Adrenal gland (tissue), 5 donors: ENCODE measurements around the gene PTPRD.

ENCODE experiments used
- POLR2A ChIP-seq, 2 donors: fragments of 450-650 bp; IDR thresholded peaks; one replicate each; pipeline ENCODE4 v1.6.1; 2017; ENCODE audit warnings: antibody characterized with exemption in 2 of 2, mild to moderate bottlenecking in 2 of 2, moderate library complexity in 1 of 2
- TF ChIP-seq, protein P1 (sequence below), 6 experiments: fragments of 450-650 bp in 4 of 6; fragments of 200-600 bp in 2 of 6; sonication (generic) in 1 of 6; IDR thresholded peaks; 1 replicate in 5 of 6; 2 replicates in 1 of 6; pipeline versions ENCODE4 v1.5.1 to v1.8.0; 2016 to 2021; ENCODE audit warnings: antibody characterized with exemption in 6 of 6, mild to moderate bottlenecking in 2 of 6, moderate library complexity in 1 of 6
- donor health status: DM: no; HTN: no; CAD: no.

DNA sequence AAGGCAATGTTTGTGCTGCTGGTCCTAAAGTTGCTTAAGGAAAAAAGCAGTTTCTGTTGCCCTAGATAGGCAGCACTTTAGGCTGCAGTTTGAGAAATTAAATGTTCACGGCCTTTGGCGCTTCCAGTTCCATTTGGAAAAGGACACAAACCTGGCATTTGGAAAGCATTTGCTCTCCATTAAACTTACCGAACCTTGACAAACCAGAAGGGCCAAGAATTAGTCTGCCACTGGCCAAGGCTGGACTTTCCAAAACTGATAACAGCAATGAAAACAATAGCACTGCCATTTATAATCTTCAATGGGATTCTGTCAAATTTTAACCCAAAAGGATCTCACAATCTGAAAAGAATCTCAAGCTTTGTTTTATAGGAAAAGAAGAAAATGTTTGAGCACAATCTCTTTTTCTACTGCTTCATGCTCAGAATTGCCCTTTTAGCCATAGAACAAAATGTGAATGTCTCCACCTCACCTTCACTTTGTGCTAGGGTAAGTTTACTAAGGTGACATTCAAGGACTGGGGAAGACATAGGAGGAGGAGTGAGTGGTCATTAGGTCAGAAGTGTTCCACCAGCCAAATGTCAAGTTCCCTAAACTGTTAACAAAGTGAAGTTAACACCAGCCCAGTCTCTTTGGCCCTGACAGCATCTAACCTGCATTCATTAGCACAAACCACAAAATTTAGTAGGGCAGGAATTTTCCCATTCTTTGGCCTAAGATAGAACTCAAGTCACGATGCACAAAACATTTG is 2229.8 kb downstream of the PTPRD start:
- TF ChIP-seq, protein P1, sequence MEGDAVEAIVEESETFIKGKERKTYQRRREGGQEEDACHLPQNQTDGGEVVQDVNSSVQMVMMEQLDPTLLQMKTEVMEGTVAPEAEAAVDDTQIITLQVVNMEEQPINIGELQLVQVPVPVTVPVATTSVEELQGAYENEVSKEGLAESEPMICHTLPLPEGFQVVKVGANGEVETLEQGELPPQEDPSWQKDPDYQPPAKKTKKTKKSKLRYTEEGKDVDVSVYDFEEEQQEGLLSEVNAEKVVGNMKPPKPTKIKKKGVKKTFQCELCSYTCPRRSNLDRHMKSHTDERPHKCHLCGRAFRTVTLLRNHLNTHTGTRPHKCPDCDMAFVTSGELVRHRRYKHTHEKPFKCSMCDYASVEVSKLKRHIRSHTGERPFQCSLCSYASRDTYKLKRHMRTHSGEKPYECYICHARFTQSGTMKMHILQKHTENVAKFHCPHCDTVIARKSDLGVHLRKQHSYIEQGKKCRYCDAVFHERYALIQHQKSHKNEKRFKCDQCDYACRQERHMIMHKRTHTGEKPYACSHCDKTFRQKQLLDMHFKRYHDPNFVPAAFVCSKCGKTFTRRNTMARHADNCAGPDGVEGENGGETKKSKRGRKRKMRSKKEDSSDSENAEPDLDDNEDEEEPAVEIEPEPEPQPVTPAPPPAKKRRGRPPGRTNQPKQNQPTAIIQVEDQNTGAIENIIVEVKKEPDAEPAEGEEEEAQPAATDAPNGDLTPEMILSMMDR (IDR thresholded peaks at IDR 0.05) = no peak
- TF ChIP-seq POLR2A (IDR thresholded peaks at IDR 0.05) = no peak
